ENCODE results near the gene RBM33. TPM values are rescaled to one million over a fixed set of nuclear protein-coding genes. Genes with fewer than 3 reads are reported as not detected.

The RBM33 gene
- total RNA-seq, 1 experiment from 2014 or later = 80.5 TPM

GRCh38 chr7:155809947-155810769 lies 165.7 kb downstream of the RBM33 start:
- Mint-ChIP-seq H3K9me3 (ENCODE audit: unreplicated experiment) (no peaks in the 10 kb centered on the region), H3K36me3 (ENCODE audit: insufficient read depth, unreplicated experiment) (peaks cover 6% of the 10 kb centered on the region), H3K27ac (ENCODE audit: low read depth, unreplicated experiment) (no peak overlapping the region), H3K4me1 (ENCODE audit: insufficient read depth, unreplicated experiment) (peaks cover 4% of the 10 kb centered on the region), H3K4me3 (ENCODE audit: unreplicated experiment) (no peak overlapping the region), H3K27me3 (ENCODE audit: insufficient read depth, unreplicated experiment) (peaks cover 49% of the 10 kb centered on the region)
- no peak for DNase-seq (ENCODE audit: unreplicated experiment)
- ChIA-PET CTCF (interaction anchor here (0.6 to 1.0 kb wide), 3 partner anchors 30 to 437 kb away, joined by 3 to 4 read pairs (median 4); no protein-coding TSS in a partner anchor), POLR2A (no interaction called here)
- BruUV-seq (replicated peaks) = no TSS peak
- TF ChIP-seq, protein P1, sequence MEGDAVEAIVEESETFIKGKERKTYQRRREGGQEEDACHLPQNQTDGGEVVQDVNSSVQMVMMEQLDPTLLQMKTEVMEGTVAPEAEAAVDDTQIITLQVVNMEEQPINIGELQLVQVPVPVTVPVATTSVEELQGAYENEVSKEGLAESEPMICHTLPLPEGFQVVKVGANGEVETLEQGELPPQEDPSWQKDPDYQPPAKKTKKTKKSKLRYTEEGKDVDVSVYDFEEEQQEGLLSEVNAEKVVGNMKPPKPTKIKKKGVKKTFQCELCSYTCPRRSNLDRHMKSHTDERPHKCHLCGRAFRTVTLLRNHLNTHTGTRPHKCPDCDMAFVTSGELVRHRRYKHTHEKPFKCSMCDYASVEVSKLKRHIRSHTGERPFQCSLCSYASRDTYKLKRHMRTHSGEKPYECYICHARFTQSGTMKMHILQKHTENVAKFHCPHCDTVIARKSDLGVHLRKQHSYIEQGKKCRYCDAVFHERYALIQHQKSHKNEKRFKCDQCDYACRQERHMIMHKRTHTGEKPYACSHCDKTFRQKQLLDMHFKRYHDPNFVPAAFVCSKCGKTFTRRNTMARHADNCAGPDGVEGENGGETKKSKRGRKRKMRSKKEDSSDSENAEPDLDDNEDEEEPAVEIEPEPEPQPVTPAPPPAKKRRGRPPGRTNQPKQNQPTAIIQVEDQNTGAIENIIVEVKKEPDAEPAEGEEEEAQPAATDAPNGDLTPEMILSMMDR (IDR thresholded peaks at IDR 0.05; ENCODE audit: unreplicated experiment) = no peak
- intact Hi-C loops (cut with micrococcal nuclease) = loop anchor here (10.0 kb wide), 1 partner anchor 835 kb away; the partner anchor contains the start of gene RNF32

DNA sequence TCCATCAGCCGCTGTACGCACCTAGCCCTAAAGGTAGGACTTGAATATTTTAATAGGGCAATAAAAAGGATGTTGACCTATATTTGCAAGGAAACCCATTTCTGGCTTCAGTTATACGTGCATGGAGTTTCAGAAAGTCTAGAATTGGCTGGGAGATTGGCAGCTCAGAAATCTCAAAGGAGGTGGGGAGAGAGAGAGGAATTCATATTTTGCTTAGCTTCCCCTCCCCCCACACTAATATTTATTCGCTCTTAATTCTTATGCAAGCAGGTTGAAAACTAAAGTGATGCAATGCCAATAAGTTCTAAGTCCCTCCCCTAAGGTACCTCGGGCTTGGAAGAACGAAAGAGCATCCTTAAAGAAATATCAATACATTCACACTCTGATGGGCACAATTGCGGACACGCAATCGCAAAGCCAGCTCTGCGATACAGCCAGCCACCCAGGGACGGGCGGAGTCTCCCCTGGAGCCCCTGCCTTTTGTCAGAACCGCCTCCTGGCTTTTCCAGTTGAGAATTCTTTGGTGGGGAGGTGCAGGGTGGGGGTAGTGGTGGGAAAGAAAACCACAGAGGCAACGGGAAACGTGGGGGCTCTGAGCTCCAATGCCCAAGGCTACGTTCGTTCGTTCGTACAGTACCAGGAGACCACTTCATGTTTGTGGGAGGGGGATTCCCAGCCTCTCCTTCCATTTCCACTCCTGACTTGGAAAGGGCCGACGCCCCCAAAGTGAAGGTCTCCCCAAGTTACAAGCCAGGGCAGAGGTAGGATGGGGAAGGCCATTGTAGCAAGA lies 166.5 kb downstream of the RBM33 start:
- ChIA-PET CTCF (interaction anchor here (0.6 to 1.6 kb wide), 4 partner anchors 29 to 953 kb away, joined by 3 to 4 read pairs (median 4); no protein-coding TSS in a partner anchor), POLR2A (no interaction called here)
- H3K4me3 Mint-ChIP-seq (ENCODE audit: unreplicated experiment) = no peak overlapping the region
- no TSS peak for BruUV-seq (replicated peaks)
- peaks cover 49% of the 10 kb centered on the region for H3K27me3 Mint-ChIP-seq (ENCODE audit: insufficient read depth, unreplicated experiment)
- H3K4me1 Mint-ChIP-seq (ENCODE audit: insufficient read depth, unreplicated experiment) = peaks cover 6% of the 10 kb centered on the region
- H3K9me3 Mint-ChIP-seq (ENCODE audit: unreplicated experiment) = no peaks in the 10 kb centered on the region
- no peak for DNase-seq (ENCODE audit: unreplicated experiment)
- TF ChIP-seq, protein P1 (IDR thresholded peaks at IDR 0.05; ENCODE audit: unreplicated experiment) = no peak
- peaks cover 6% of the 10 kb centered on the region for H3K36me3 Mint-ChIP-seq (ENCODE audit: insufficient read depth, unreplicated experiment)
- intact Hi-C loops (cut with micrococcal nuclease) = loop anchor here (10.0 kb wide), 1 partner anchor 834 kb away; the partner anchor contains the start of gene RNF32
- no peak overlapping the region for H3K27ac Mint-ChIP-seq (ENCODE audit: low read depth, unreplicated experiment)

DNA sequence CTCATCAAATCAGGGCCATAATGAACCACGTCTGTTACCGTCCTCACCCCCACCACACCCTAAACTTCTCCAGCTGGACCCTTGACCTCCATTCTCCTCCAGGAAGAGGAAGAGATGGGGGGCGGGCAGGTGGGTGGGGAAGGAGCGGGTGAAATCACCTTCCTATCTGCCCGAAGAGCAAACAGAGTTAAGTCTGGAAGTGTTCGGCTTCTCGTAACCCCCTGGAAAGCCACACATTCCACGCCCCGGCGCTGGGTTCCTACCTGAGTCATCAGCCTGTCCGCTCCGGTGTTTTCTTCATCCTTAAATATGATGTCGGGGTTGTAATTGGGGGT lies 167.1 kb downstream of the RBM33 start:
- CTCF ChIA-PET = interaction anchor here (1.6 kb wide), 1 partner anchor 952 kb away, joined by 3 read pairs; no protein-coding TSS in a partner anchor
- intact Hi-C loops (cut with micrococcal nuclease) = loop anchor here (10.0 kb wide), 1 partner anchor 833 kb away; the partner anchor contains the start of gene RNF32

More for the DNA sequence above, 167.1 kb downstream of the RBM33 start:
- Mint-ChIP-seq H3K4me3 (ENCODE audit: unreplicated experiment) (no peak overlapping the region), H3K27me3 (ENCODE audit: insufficient read depth, unreplicated experiment) (peaks cover 49% of the 10 kb centered on the region), H3K36me3 (ENCODE audit: insufficient read depth, unreplicated experiment) (peaks cover 6% of the 10 kb centered on the region), H3K4me1 (ENCODE audit: insufficient read depth, unreplicated experiment) (peaks cover 6% of the 10 kb centered on the region), H3K9me3 (ENCODE audit: unreplicated experiment) (no peaks in the 10 kb centered on the region), H3K27ac (ENCODE audit: low read depth, unreplicated experiment) (no peak overlapping the region)
- TF ChIP-seq, protein P1 (IDR thresholded peaks at IDR 0.05; ENCODE audit: unreplicated experiment) = no peak
- no peak for DNase-seq (ENCODE audit: unreplicated experiment)
- BruUV-seq (replicated peaks) = no TSS peak
- POLR2A ChIA-PET = no interaction called here

Measured in MCF 10A (cell line).